Esophagus squamous epithelium (tissue), 4 donors: ENCODE data around the gene L2HGDH.

Source experiments
- CTCF ChIP-seq, 6 experiments: fragments of 450-650 bp in 4 of 6; fragments of 200-600 bp in 2 of 6; sonication (generic) in 2 of 6; IDR thresholded peaks; one replicate each; pipeline ENCODE4 v1.5.1; 2016 to 2019; ENCODE audit warnings: antibody characterized with exemption in 6 of 6, mild to moderate bottlenecking in 4 of 6, moderate library complexity in 4 of 6
- POLR2A ChIP-seq, 4 donors: fragments of 450-650 bp; IDR thresholded peaks; one replicate each; pipeline ENCODE4 v1.6.1; 2017; ENCODE audit warnings: antibody characterized with exemption in 4 of 4, mild to moderate bottlenecking in 4 of 4, moderate library complexity in 3 of 4

GRCh38 chr14:50347521-50347920 lies 35.5 kb upstream of the L2HGDH start:
- TF ChIP-seq CTCF (IDR thresholded peaks at IDR 0.05) (no peak), POLR2A (IDR thresholded peaks at IDR 0.05) (no peak)
